Gastroesophageal sphincter (tissue), 4 donors: ENCODE results near the gene KLF3. TPM values are rescaled to one million over a fixed set of nuclear protein-coding genes. Genes with fewer than 3 reads are reported as not detected.

Experiments
- ATAC-seq: fragments of 150-250 bp; one replicate; pipeline ENCODE4 v1.9.1; 2016; ENCODE audit warnings: mild to moderate bottlenecking, moderate library complexity
- H3K27ac ChIP-seq, 4 donors: fragments of 200-600 bp; sonication (generic) in 3 of 4; 1 replicate in 3 of 4; 2 replicates in 1 of 4; pipeline ENCODE4 v1.5.1; 2016 to 2019
- H3K27me3 ChIP-seq: fragments of 200-600 bp; sonication (generic); one replicate; pipeline ENCODE4 v1.5.1; 2019
- H3K36me3 ChIP-seq, 2 donors: fragments of 200-600 bp; sonication (generic); one replicate each; pipeline ENCODE4 v1.5.1; 2019; ENCODE audit warnings: control low read depth in 1 of 2
- H3K4me1 ChIP-seq, 3 donors: fragments of 200-600 bp; sonication (generic); 1 replicate in 2 of 3; 2 replicates in 1 of 3; pipeline ENCODE4 v1.5.1; 2016 to 2019; ENCODE audit warnings: control low read depth in 2 of 3
- H3K4me3 ChIP-seq, 2 donors: fragments of 200-600 bp; sonication (generic); one replicate each; pipeline ENCODE4 v1.5.1; 2019; ENCODE audit warnings: mild to moderate bottlenecking in 1 of 2, moderate library complexity in 1 of 2
- H3K9me3 ChIP-seq, 3 donors: fragments of 200-600 bp; sonication (generic); one replicate each; pipeline ENCODE4 v1.5.1; 2017 to 2019; ENCODE audit warnings: control low read depth in 2 of 3
- CTCF ChIP-seq, 4 experiments: fragments of 200-600 bp in 2 of 4; fragments of 450-650 bp in 2 of 4; sonication (generic) in 1 of 4; IDR thresholded peaks; one replicate each; pipeline ENCODE4 v1.5.1; 2017 to 2019; ENCODE audit warnings: antibody characterized with exemption in 4 of 4, mild to moderate bottlenecking in 2 of 4, moderate library complexity in 2 of 4
- EP300 ChIP-seq: sonication (generic); formaldehyde crosslinking; IDR thresholded peaks from one replicate; pipeline ENCODE4 v1.6.1; 2017; ENCODE audit warnings: antibody characterized with exemption, mild to moderate bottlenecking
- POLR2A ChIP-seq, 2 donors: fragments of 450-650 bp; IDR thresholded peaks; one replicate each; pipeline ENCODE4 v1.6.1; 2017; ENCODE audit warnings: antibody characterized with exemption in 2 of 2, mild to moderate bottlenecking in 2 of 2, moderate library complexity in 1 of 2
- POLR2AphosphoS5 ChIP-seq: sonication (generic); formaldehyde crosslinking; IDR thresholded peaks from one replicate; pipeline ENCODE4 v1.6.1; 2017; ENCODE audit warnings: antibody characterized with exemption
- WGBS, 2 donors: methylation state at CpG; one replicate each; pipeline ENCODE4 v1.1.5; 2018; ENCODE audit warnings: low coverage in 1 of 2; 5-methylcytosine and 5-hydroxymethylcytosine counted together
- total RNA-seq, 4 donors: library from RNA; depleted of rRNA; stranded (reverse); fragments of >200 nt; gene quantifications; one replicate each; pipeline ENCODE4 v1.1.0, GENCODE V29; 2016

Gene KLF3
- total RNA-seq, 4 donors from 2014 or later: 40.0 to 55.5 (median 43.5) TPM

GRCh38 chr4:38696697-38697096, 32.7 kb downstream of the KLF3 start:
- TF ChIP-seq POLR2AphosphoS5: peak; percentile 20
- no peak for TF ChIP-seq POLR2A (IDR thresholded peaks at IDR 0.05)
- no peak for TF ChIP-seq EP300
- no peak for TF ChIP-seq CTCF (IDR thresholded peaks at IDR 0.05)
- Histone ChIP-seq H3K36me3 (peaks cover 0 to 59% of the 10 kb centered on the region in 2 donors), H3K4me1 (peaks cover 10 to 45% (median 14%) of the 10 kb centered on the region in 3 donors), H3K27me3 (no peaks in the 10 kb centered on the region), H3K27ac (peak overlapping the region in 2 of 4 donors; percentile 48 to 54), H3K4me3 (no peak overlapping the region), H3K9me3 (no peaks in the 10 kb centered on the region)
- 2 to 4% methylated on average over 2 of the region's 2 CpGs for WGBS, 2 donors
- no peak for ATAC-seq

GRCh38 chr4:38698176-38698575, 34.2 kb downstream of the KLF3 start:
- no peak for ATAC-seq
- Histone ChIP-seq H3K27ac (no peak overlapping the region), H3K27me3 (no peaks in the 10 kb centered on the region), H3K9me3 (no peaks in the 10 kb centered on the region), H3K36me3 (peaks cover 0 to 54% of the 10 kb centered on the region in 2 donors), H3K4me1 (peaks cover 6 to 40% (median 6%) of the 10 kb centered on the region in 3 donors), H3K4me3 (no peak overlapping the region)
- WGBS, 2 donors: 89 to 100% methylated on average over 1 of the region's 1 CpG
- TF ChIP-seq CTCF (IDR thresholded peaks at IDR 0.05) (no peak), EP300 (no peak), POLR2AphosphoS5 (no peak), POLR2A (IDR thresholded peaks at IDR 0.05) (no peak)

GRCh38 chr4:38699112-38699511, 35.1 kb downstream of the KLF3 start:
- no peak for TF ChIP-seq POLR2AphosphoS5
- TF ChIP-seq CTCF (IDR thresholded peaks at IDR 0.05): no peak
- no peak for TF ChIP-seq EP300
- TF ChIP-seq POLR2A (IDR thresholded peaks at IDR 0.05): no peak
- H3K27me3 ChIP-seq: no peaks in the 10 kb centered on the region
- no peaks in the 10 kb centered on the region for H3K9me3 ChIP-seq
- no peak overlapping the region for H3K4me3 ChIP-seq
- H3K36me3 ChIP-seq: peaks cover 0 to 50% of the 10 kb centered on the region in 2 donors
- peaks cover 6 to 43% (median 6%) of the 10 kb centered on the region in 3 donors for H3K4me1 ChIP-seq
- ATAC-seq: no peak
- no peak overlapping the region for H3K27ac ChIP-seq
- 85 to 94% methylated on average over 2 of the region's 2 CpGs for WGBS, 2 donors

GRCh38 chr4:38703635-38704034, 39.6 kb downstream of the KLF3 start:
- 54 to 68% methylated on average over 4 of the region's 4 CpGs for WGBS, 2 donors
- Histone ChIP-seq H3K36me3 (peaks cover 0 to 5% of the 10 kb centered on the region in 2 donors), H3K27ac (no peak overlapping the region), H3K9me3 (no peaks in the 10 kb centered on the region), H3K4me3 (no peak overlapping the region), H3K27me3 (no peaks in the 10 kb centered on the region), H3K4me1 (peaks cover 0 to 7% (median 0%) of the 10 kb centered on the region in 3 donors)
- no peak for ATAC-seq
- TF ChIP-seq POLR2AphosphoS5 (no peak), POLR2A (IDR thresholded peaks at IDR 0.05) (no peak), EP300 (no peak), CTCF (IDR thresholded peaks at IDR 0.05) (no peak)

- TF ChIP-seq EP300 (no peak), POLR2A (IDR thresholded peaks at IDR 0.05) (no peak), POLR2AphosphoS5 (no peak), CTCF (IDR thresholded peaks at IDR 0.05) (no peak)
- Histone ChIP-seq H3K27ac (no peak overlapping the region), H3K4me1 (peaks cover 0 to 7% (median 0%) of the 10 kb centered on the region in 3 donors), H3K4me3 (no peak overlapping the region), H3K36me3 (no peaks in the 10 kb centered on the region), H3K9me3 (no peaks in the 10 kb centered on the region), H3K27me3 (no peaks in the 10 kb centered on the region)
- ATAC-seq: no peak
- WGBS, 2 donors: 81 to 84% methylated on average over 2 to 3 of the region's 3 CpGs
Measured at GRCh38 chr4:38704622-38705154, 40.7 kb downstream of the KLF3 start.
